CD4-positive, alpha-beta T cell treated with Interleukin-6 for 4 hours (primary cell): ENCODE data around the gene CCL2.
"Not testable (repeated sequence)": the region's sequence is repeated elsewhere in the genome, so short reads cannot be mapped to it uniquely, and the experiment has no call there.

Experiments
- DNase-seq: peaks from one replicate; pipeline ENCODE4 v3.0.0-alpha.2; 2020; ENCODE audit warnings: mixed read lengths

Gene CCL2

DNA sequence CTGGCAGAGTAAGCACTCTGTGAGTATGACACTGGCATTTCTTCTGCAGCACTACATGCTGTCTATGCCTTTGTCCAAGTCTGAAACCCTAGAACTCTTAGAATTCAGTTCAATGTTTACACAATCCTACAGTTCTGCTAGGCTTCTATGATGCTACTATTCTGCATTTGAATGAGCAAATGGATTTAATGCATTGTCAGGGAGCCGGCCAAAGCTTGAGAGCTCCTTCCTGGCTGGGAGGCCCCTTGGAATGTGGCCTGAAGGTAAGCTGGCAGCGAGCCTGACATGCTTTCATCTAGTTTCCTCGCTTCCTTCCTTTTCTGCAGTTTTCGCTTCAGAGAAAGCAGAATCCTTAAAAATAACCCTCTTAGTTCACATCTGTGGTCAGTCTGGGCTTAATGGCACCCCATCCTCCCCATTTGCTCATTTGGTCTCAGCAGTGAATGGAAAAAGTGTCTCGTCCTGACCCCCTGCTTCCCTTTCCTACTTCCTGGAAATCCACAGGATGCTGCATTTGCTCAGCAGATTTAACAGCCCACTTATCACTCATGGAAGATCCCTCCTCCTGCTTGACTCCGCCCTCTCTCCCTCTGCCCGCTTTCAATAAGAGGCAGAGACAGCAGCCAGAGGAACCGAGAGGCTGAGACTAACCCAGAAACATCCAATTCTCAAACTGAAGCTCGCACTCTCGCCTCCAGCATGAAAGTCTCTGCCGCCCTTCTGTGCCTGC, at the start of gene CCL2:
Gene CCL2 (plus strand): TSS at position 635 of the 730 bp plus-strand sequence. CDS start 65 bp downstream, at position 700.
- no peak for DNase-seq

GRCh38 chr17:34205401-34205800, 49.7 kb upstream of the CCL2 start:
- DNase-seq: no peak

- DNase-seq: no peak
Observed at GRCh38 chr17:34206569-34206968, 48.5 kb upstream of the CCL2 start.

GRCh38 chr17:34207572-34207971, 47.5 kb upstream of the CCL2 start:
- DNase-seq: no peak

DNA sequence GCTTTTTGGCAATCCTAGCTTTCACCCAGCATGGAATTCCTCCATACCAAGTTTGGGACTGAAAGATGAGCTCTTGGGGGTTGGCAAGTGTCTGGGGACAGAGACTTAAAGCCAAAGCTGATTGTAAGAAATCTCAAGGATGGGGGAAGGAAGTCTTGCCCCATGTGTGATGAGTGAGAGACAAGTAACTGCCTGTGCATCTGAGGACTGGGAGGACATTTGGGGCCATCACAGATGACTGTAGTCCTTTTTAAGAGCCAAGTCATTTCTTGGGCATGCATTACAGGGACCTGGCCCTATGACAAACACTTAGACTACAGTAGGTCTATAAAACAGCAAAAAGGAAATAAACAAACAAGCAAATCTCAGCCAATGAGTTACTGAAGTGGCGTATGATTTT, 36.3 kb upstream of the CCL2 start:
- DNase-seq: no peak

DNA sequence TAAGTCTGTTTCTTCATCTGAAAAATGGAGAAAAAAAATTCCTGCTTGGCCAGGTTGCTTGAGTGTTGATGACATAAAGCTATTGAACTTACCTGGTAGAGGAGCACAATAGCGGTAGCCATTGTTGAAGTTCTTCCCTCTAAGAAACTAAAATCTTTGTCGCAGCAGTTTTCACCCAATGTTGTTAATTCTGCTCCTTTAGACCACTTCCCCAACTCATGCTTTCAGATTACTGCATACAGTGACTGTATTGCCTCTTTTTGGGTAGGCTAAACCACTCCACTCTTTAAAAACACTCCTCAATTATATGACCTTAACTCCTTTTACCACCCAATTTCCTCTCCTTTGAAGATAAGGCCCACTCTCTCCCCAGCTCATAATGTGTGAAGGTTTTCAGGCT, 35.7 kb upstream of the CCL2 start:
- no peak for DNase-seq

DNA sequence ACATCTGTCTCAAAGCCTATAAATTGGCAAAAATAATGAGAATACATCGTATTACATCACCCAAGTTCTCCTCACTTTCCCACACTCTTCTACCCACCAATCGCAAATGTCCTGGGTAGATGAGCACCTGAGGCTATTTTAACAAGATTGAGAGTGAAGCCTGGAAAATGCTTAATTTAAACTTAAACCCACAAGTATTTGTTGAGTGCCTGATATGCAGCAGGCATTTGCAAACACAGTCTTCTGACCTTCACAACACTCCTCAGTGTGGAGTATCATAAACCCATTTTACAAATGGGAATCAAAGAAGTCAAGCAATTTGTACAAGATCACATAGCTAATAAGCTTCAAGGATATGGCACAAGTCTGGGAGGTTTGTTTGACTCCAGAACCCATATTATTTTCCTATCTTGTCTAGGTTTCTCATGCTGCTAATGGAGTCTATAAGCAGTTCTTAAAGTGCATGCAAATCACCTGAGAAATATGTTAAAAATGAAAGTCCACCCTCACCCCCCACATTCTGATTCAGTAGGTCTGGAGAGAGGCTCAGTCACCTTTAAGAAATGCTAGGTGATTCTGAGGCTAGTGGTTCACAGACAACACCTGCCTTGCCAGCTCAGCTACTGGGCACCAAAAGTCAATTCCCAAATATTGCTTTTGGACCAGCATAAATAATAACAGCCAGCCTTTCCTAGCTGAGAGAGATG, 34.9 kb upstream of the CCL2 start:
- DNase-seq: no peak

DNA sequence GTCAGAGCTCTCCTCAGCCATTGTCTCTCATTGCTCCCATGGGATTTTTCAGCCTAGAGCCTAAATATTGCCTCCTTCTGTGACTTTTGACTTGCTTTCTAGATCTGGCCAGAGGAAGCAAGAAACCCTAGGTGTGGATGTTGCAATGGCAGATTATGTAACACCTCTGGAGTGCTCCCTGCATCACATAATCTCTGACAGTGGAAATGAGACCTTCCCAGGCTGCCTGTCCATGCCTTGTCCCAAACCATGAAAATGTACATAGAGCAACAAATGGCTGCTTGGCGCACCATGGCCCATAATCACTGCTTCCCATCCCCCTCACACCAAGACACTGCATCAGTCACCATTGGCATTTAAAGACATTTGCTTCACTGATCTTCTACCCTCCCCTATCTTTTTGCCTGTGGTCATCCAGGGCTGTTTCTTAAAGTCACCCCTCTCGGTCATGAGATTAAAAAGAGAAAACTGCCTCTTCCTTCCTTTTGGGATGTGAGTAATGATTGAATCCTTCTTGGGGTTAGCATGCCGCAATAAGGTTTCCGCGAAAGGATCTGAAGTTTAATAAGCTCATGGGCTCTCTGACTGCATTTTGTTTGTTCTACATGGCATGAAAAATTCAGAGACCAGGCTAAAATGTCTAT, 34.2 kb upstream of the CCL2 start:
- DNase-seq: no peak

DNA sequence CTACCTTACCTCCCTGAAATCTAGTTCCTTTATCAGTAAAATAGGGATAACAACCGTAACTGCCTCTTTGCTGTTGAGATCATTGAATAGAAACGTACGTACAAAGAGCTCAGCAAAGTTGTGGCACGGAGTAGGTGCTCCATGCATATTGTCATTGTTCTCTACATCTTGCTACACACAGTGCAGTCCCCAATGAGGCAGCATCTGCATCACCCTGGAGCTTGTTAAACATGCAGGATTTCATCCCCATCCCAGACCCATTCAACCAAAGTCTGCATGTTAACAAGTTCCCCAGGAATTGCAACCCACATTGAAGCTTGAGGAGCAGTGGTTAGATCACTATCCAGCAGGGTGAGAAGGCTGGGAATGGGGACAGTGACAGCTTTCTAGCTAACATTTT, 33.7 kb upstream of the CCL2 start:
- no peak for DNase-seq

DNA sequence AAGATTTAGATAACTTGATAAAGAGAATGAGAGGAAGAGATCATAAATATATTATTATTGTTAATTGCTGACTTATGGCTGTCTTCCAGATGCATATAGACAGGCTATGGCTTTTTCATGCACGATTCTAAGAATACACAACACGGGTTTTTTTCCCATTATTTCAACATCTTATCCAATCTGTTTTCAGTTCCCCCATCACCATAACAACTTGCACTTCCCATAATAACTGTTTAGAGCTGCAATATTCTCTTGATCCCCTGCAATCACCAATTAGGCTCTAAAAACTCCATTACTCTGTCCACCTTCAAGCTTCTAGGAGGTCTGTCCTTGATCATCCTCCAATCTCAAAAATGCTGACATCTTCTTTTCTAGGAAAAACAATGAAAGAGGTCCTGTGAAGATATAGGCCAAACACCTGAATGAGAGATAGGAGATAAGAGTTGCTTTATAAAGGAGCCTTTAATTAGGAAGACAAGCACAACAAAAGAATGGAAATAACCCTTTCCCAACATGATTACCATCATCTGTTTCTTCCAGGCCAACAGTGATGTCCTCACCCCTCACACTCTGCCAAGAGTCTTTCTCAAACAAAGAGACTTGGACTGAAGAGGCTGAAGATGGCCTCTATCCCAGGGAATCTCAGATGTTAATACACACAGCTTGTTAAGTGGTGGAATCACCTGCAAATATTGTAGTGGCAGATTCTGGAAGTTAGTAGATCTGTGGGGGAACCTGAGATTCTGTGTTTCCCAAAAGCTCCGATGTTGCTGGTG, 32.2 kb upstream of the CCL2 start:
- no peak for DNase-seq

DNA sequence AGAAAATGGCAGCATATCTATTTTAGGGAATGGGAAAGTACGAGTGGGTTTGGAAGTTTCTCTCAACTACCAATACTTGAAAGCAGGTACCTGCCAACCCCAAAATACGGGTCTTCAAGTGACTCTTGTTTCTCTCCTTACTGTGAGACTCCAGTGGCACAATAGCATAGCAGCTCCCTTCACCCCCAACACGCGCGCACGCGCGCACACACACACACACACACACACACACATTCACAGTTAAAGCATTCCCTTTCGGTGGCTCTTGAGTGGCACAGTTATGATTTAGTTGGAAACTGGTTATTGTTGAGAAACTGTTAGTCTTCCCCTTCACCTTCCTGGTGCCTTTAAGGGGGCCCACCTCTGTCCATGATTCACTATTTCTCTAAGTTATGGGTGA, 30.0 kb upstream of the CCL2 start:
- no peak for DNase-seq

GRCh38 chr17:34226011-34226743, 28.9 kb upstream of the CCL2 start:
- DNase-seq: no peak

GRCh38 chr17:34226744-34227034, 28.4 kb upstream of the CCL2 start:
- no peak for DNase-seq

DNA sequence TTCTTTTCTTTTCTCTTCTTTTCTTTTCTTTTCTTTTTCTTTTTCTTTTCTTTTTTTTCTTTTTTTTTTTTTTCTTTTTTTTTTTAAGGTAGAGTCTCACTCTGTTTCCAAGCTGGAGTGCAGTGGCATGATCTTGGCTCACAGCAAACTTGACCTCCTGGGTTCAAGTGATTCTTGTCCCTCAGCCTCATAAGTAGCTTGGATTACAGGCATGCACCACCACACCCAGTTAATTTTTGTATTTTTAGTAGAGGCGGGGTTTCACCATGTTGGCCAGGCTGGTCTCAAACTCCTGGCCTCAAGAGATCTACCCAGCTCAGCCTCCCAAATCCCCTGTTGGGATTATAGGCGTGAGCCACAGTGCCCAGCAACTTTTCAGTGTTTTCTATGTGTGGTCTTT, 27.8 kb upstream of the CCL2 start:
- DNase-seq: not testable (repeated sequence)

GRCh38 chr17:34227707-34228106, 27.4 kb upstream of the CCL2 start:
- no peak for DNase-seq

DNA sequence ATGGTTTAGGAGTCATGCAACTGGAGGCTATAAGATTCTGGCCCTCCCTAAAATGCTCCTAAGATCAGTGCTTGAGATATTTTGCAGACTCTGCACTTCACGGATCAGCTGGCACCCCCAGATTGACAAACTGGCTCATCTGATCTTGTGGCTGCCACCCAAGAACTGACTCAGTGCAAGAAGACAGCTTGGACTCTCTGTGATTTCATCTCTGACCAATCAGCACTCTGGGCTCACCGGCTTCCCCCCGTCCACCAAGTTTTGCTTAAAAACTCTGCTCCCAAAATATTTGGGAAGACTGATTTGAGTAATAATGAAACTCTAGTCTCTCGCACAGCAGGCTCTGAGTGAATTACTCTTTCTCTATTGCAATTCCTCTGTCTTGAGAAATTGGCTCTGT, 26.3 kb upstream of the CCL2 start:
- DNase-seq: no peak

- DNase-seq: no peak
Observed at GRCh38 chr17:34230342-34230741, 24.7 kb upstream of the CCL2 start.

DNA sequence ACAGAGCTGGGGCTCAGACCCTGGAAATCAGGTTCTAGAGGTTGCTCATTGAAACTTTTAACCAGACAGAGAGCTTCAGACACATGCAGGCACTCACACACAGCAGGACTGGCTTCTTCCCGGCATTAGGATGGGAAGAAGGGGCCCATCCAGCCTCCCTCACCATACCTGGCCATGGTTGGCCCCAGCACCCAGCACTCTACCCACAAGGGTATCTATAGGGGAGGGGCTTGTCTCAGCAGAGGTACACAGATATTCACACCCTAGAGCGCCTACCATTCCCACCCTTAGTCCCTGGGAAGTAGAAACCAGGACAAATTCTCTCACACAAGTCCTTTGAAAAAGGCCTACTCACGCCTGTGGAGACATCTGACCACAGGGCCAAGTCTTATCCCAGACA, 20.5 kb upstream of the CCL2 start:
- DNase-seq: no peak

DNA sequence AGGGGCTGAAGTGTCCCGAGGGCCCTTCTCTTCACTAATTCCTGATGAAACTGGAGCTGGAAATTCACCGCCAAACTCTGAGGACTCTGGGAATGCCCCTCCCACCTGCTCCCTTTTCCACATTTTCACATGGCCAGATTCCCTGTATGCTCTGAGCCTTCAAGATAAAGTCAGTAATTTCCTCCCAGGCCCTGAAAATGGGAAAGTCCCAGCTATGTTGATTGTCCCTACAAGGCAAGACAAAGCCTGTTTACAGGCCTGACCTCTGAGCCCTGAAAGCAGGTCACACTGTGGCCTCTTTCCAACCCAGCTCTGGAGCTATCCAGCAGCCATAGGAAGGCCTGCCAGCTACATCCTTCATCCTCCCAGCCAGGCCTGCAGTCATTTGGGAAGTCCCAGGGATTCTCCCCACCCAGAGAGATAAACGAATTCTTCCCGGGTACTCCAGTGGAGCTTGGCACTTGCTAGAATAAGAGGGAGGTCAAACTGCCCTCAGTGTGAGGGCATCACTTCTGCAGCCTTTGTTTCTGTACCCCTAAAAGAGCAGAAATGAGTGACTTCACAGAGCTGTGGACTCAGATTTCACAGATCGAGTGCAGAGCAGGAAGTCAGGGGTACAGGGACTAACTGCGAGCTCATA, 19.6 kb upstream of the CCL2 start:
- no peak for DNase-seq

DNA sequence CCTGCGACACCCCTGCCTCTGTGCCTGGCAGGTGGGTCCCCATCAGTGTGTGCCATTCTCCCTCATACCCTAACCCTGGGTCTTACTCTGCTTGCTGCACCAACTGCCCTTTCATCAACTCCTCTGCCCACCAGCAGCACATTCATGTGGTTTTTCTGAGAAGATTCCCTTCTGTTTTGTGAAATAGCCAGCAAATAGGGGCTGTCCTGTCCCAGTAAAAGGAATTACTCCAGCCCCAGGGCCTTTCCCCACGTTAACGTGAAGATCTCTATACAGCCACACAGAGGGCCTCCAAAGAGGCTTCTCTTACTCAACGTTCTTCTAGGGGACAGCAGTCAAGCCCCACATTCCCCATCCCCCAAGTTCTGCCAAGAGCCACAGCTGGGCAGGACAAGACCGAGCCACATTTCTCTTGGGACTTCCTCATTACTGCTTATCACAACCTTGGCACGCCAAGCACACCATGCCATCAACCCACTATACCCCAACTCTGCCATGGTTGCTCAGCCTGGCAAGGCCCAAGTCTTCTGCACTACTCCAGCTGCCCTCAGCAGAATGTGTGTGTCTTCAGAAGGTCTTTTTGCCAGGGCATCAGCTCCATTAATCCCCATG, 18.7 kb upstream of the CCL2 start:
- DNase-seq: no peak

DNA sequence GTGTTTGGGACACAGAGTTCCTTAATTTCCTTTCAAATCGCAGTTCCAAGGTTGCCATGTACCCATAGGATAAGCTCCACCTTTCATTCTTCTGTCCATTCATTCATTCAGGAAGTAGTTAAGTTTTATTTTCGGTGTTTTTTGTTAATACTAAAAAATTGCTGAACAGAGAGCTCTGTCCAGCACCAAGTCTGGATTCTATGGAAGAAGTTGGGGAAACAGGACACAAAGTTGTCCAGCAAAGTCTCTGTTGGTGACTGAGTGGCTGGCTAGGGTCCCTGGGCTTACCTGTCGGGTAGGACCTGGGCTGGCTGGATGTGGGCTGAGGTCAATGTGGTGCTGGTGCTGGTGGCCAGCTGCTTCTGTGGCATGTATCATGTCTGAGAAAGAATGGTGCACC, 17.6 kb upstream of the CCL2 start:
- DNase-seq: no peak

DNA sequence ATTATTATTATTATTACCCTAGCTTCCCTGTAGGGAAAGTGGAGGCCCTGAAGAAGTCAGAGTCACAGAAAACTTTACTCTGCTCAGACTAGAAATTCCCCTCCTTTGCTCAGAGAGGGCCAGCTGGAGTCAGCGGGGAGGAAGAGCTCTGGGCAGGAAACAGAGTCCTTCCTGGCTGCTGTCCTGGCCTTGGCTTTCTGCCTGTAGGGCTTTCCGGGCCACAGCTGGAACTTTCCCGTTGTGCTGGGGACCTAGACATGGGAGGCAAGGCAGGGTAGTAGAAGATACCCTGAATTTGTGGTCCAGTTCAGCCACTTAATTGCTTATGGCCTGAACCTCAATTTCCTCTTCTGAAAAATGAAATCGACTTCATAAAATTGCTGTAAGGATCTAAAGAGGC, 14.0 kb upstream of the CCL2 start:
- no peak for DNase-seq
